ENCODE results near the gene CHSY1.

GRCh38 chr15:101175401-101175800, 76.4 kb downstream of the CHSY1 start:
- TF ChIP-seq CTCF (IDR thresholded peaks at IDR 0.05) (no peak), POLR2AphosphoS5 (IDR thresholded peaks at IDR 0.05) (no peak)
